HG03460 (cell line): ENCODE data around the gene FXYD4.
"Not testable (repeated sequence)": the region's sequence is repeated elsewhere in the genome, so short reads cannot be mapped to it uniquely, and the experiment has no call there.

Experiments used
- ATAC-seq: cut with Tn5 transposase; IDR thresholded peaks from one replicate; pipeline ENCODE4 v1.9.1; 2021; ENCODE audit not compliant: unreplicated experiment

Gene FXYD4, protein sequence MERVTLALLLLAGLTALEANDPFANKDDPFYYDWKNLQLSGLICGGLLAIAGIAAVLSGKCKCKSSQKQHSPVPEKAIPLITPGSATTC

DNA sequence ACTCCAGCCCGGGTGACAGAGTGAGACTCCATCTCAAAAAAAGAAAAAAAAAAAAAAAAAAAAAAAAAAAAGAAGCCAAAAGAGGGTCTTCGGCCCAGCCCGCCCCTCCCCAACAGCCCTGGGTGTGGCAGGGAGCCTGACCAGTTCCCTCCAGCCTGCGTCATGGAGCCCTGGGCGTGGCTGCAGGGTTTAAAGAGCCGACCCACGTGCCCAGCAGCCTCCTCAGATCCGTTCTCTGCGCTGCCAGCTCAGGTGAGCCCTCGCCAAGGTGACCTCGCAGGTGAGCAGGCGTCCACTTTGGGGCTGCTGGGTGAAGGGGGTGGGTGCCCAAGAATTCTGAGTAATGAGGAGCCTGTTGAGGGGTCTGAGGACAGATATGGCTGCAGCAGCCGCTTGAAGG, at the start of gene FXYD4:
Gene FXYD4, plus strand, starts transcription at position 219 of the 400 bp plus-strand sequence. CDS start 2,111 bp downstream, outside the sequence.
- ATAC-seq = no peak

DNA sequence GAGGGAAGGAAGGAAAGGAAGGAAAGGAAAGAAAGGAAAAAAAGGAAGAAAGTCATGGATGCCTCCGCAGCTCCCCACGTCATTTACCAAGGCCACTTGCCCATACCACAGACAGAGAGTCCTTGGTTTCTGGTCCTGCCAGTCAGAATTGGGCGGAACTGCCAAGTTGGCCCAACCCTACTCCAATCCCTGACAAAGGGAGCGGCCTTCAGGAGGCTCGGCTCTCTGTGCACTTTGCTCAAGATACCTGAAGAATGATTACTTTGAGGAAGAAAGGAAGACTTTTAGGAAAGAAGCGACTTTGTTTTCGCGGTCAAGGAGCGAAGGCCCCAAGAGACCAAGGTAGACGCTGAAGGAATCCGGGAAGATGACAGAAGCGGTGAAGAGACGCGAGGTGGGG, 49.1 kb upstream of the FXYD4 start:
- ATAC-seq = no peak

DNA sequence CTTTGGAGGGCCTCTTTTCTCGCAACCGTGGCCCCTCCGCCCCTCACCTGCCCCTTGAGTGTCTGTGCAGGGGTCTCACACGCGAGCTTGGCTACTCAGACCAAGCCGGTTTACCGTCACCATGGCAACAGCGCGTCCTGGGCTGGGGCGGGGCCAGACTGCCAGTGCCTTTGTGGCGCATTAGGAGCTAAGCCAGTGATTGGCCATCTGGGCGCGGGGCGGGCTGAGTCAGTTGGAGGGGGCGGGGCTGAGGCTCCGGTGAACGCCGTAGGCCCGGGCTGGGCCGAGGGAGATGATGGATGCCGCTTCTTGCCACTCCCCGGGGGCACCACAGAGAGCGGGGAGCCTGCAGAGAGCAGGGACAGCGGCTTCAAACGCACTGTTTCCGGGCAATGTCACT, 48.7 kb upstream of the FXYD4 start:
- ATAC-seq = no peak

DNA sequence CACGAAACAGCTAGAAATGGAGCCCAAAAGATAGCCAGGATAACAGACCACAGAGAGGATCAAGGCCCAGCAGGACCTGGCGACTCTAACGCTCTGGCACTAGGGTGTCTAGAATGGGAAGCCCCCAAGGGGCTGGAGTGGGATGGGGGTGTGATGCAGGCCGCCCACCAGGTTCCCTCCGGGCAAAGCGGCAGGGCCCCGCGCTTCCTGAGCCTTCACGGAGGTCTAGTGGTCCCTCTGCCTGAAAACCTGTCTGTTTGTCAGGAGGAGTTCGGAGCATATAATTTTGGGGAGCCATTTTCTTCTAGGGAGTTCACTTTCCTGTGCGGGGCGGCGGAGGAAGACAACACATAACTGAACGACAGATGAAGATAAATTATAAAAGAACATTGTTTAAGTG, 48.2 kb upstream of the FXYD4 start:
- no peak for ATAC-seq

DNA sequence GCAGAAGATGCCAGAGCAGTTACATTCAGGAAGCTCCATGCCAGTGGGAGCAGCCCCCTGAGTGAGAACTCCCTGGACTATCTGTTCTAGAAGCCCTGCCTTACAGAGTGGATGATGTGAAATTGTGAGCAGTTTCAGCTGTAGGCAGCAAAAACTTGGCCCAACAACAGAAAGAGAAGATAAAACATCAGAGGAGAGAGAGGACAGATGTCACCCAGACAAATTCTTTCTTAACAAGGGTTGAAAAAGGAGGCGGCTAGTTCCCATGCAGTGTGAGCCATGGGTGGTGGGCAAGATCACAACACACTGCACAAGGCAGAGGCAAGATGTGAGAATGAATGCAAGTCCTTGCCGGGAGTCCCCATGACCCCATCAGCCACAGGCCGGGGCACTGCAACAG, 46.6 kb upstream of the FXYD4 start:
- ATAC-seq = no peak

DNA sequence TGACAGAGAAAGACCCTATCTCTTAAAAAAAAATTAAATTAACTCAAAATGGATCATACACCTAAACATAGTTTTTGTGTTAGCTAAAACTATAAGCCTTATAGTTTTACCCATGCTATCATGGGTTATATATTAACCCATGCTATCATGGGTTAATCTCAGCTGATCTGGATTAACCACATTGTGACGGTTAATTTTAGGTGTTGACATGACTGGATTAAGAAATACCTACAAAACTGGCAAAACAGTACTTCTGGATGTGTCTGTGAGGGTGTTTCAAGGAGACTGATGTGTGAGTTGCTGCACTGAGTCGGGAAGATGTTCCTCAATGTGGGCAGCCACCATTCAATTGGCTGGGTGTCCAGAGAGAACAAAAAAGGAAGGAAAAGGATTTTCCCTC, 44.3 kb upstream of the FXYD4 start:
- no peak for ATAC-seq

DNA sequence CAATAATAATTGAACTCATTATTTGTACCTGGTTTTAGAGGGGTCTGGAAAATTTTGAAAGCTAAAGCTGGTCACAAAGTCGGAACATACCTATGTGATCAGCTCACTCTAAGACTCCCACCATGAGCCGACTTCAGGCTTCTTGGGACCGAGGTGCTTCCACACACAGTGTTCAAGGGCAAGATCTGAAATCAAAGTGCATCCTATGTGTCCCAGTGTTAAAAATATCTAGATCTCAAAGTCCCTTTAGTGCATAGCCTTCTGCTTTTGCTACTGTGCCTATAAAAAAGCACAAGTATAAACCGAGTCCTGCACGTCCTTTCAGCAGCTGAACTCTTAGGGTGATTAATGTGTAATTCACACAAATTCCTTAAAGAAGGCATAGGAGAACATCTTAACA, 43.5 kb upstream of the FXYD4 start:
- no peak for ATAC-seq

DNA sequence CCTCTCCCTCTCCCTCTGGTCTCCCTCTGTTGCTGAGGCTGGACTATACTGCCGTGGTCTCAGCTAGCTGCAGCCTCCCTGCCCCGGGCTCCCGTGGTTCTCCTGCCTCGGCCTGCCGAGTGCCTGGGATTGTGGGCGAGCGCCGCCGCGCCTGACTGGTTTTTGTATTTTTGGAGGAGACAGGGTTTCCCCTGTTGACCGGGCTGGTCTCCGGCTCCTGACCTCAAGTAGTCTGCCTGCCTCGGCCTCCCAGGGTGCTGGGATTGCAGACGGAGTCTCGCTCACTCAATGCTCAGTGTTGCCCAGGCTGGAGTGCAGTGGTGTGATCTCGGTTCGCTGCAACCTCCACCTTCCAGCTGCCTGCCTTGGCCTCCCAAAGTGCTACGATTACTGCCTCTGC, 42.6 kb upstream of the FXYD4 start:
- ATAC-seq = not testable (repeated sequence)

DNA sequence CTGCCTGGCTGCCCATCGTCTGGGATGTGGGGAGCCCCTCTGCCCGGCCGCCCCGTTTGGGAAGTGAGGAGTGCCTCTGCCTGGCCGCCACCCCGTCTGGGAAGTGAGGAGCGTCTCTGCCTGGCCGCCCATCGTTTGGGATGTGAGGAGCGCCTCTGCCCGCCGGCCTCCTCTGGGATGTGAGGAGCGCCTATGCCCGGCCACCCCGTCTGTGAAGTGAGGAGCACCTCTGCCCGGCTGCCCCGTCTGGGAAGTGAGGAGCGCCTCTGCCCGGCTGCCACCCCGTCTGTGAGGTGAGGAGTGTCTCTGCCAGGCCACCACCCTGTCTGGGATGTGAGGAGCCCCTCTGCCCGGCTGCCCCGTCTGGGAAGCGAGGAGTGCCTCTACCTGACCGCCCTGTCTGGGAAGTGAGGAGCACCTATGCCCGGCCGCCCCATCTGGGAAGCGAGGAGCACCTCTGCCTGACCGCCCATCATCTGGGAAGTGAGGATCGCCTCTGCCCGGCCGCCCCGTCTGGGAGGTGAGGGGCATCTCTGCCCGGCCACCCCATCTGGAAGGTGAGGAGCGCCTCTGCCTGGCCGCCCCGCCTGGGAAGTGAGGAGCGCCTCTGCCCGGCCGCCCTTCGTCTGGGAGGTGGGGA, 42.1 kb upstream of the FXYD4 start:
- ATAC-seq = not testable (repeated sequence)

DNA sequence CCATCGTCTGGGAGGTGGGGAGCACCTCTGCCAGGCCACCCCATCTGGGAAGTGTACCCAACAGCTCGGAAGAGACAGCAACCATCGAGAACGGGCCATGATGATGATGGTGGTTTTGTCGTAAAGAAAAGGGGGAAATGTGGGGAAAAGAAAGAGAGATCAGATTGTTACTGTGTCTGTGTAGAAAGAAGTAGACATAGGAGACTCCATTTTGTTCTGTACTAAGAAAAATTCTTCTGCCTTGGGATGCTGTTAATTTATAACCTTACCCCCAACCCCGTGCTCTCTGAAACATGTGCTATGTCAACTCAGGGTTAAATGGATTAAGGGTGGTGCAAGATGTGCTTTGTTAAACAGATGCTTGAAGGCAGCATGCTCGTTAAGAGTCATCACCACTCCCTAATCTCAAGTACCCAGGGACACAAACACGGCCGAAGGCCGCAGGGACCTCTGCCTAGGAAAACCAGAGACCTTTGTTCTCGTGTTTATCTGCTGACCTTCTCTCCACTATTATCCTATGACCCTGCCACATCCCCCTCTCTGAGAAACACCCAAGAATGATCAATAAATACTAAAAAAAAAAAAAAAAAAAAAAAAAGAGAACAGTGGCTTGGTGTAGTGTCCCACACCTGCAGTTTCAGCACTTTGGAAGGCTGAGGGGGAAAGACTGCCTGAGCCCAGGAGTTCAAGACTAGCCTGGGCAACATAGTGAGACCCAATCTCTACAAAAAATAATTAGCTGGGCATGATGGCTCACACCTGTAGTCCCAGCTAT, 41.2 kb upstream of the FXYD4 start:
- not testable (repeated sequence) for ATAC-seq

DNA sequence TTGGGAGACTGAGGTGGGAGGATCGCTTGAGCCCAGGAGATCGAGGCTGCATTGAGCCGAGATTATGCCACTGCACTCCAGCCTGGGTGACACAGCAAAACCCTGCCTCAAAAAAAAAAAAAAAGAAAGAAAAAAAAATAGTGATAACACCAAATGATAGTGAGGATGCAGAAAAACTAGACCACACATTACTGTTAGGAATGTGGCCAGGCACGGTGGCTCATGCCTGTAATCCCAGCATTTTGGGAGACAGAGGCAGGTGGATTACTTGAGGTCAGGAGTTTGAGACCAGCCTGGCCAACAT, 40.7 kb upstream of the FXYD4 start:
- not testable (repeated sequence) for ATAC-seq

DNA sequence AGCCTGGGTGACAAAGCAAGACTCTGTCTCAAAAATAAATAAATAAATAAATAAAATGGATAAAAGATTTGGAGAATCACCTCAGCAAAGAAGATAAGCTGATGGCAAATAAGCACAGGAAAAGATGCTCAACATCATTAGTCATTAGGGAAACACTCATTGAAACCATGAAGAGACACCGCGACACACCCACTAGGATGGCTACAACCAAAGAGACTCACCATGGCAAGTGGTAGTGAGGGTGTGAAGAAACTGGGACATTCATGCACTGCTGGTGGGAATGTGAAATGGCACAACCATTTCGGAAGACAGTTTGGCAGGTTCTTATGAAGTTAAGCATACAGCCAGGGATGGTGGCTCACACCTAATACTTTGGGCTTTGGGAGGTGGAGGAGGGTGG, 37.8 kb upstream of the FXYD4 start:
- ATAC-seq = no peak

DNA sequence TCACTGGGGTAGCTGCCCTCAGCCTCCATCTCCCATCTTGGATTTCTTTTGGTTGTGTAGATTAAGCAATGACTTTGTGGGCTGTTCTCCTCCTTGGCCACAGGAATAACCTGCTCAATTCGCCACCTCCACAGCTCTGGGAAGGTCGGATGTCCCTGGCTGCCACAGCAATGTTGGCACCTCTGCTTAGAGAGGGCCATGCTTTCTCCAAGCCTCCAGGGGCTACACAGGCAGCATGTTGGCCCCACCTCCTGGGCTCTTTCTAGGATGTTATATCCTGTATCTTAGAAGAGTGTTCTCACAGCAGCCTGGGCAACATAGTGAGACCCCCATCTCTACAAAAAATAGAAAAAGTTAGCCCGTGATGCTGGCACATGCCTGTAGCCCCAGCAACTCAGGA, 35.4 kb upstream of the FXYD4 start:
- no peak for ATAC-seq

DNA sequence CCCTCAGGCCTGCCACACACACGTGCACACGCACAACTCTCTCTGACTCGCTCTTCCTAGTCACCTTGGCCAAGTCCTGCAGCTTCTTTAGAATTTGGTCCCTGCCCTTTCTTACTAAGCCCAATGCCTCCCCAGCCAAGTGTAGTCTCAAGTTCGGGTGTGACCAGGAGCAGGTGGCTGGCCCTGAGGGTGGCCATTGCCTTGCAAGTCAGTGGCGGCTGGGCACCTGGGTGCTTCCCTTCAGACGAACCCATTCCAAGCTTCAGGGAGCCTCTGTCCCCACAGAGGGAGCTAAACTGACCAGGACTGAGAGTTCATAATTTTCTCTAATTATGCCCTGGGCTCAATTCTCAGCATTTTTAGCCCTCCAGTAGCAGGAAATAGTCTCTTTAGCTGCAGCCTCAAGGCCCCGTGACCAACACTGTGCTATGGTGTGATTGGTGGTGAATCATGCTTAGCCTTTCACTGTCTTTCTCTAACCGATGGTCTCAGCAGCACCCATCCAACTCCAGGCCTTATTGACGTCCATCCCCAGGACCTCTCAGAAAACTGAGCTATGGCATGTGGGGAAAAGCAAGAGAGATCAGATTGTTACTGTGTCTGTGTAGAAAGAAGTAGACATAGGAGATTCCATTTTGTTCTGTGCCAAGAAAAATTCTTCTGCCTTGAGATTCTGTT, 34.7 kb upstream of the FXYD4 start:
- no peak for ATAC-seq

DNA sequence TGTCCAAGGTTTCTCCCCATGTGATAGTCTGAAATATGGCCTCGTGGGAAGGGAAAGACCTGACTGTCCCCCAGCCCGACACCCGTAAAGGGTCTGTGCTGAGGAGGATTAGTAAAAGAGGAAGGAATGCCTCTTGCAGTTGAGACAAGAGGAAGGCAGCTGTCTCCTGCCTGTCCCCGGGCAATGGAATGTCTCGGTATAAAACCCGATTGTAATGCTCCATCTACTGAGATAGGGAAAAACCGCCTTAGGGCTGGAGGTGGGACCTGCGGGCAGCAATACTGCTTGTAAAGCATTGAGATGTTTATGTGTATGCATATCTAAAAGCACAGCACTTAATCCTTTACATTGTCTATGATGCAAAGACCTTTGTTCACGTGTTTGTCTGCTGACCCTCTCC, 33.9 kb upstream of the FXYD4 start:
- not testable (repeated sequence) for ATAC-seq

DNA sequence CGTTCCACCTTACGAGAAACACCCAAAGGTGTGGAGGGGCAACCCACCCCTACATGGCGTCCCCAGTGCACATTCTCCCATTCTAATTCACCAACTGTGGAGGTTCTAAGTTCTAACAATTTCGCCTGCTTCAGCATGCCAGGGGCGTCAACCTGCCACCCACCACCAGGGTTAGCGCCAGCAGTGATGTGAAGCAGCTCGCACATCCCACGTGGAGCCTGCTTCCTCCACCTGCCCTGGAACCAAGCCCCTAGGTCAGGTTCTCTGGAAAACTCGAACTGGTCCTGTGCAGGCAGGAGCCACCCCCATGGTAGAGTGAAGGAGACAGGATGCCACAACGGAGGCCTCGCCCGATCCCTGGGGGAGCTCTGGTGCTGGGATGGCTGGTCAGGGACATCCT, 33.3 kb upstream of the FXYD4 start:
- no peak for ATAC-seq

DNA sequence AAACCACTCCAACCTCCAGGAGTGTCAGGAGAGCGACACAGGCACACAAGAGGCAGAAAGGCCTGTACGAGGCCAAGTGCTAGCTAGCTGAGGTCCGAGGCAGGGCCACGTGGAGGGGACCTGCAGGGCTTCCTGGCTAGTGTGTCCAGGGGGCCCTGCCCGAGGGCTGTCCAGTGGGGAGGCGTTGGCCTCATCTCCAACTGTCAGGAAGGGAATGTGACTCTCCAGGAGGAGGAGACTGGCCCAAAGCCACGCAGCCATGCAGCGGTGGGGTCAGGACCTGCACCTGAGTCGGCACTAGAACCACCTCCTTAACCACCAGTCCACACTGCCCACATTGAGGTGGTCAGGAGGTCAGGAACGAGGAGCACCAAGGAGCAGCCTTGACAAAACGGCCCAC, 32.3 kb upstream of the FXYD4 start:
- ATAC-seq = no peak

DNA sequence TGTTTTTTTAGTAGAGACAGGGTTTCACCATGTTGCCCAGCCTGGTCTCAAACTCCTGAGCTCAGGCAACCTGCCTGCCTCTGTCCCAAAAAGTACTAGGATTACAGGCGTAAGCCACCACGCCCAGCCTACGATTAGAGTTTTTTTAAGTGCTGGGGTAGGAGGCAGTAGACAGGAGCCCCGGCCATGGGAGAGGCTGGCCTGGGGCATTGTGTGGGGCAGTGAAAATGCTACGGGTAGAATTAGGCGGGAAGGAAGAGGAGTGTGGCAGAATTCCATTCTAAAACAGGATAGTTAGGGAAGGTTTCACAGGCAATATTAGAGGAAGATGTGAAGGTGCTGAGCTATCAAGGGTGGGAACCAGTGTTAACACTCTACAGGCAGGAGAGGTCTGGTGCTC, 31.3 kb upstream of the FXYD4 start:
- no peak for ATAC-seq

DNA sequence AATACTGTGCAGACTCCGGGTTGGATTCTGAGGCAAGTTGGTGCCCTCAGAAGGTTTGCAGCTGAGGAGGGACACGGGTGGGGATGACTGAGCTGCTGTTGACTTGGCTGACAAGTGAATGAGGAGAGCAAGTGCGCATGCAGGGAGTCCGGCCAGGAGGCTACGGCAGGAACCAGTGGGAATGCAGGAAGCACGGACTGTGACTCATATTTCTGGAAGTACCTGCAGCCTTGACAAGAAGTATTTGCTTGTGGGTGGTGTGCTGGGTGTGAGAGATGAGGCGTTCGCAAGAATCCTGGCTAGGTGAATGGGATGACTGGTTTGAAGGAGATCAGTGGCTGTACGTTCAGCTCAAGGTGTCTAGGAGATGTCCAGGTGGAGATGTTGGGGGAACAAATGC, 30.8 kb upstream of the FXYD4 start:
- ATAC-seq = no peak

DNA sequence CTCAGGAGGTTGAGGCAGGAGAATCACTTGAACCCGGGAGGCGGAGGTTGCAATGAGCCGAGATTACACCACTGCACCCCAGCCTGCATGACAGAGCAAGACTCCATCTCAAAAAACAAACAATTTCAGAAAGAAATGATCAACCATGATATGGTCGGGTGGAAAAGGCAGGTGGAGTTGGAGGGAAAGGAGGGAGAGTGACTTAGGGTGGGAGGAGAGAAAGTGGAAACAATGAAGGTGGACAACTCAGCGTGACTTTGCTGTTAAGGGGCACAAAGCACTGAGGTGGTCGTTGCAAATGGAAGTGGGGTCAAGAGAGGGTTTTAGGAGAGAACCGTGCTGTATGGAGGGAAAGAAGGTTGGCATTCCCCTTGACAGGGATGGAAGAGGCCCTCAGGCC, 30.0 kb upstream of the FXYD4 start:
- ATAC-seq = no peak

DNA sequence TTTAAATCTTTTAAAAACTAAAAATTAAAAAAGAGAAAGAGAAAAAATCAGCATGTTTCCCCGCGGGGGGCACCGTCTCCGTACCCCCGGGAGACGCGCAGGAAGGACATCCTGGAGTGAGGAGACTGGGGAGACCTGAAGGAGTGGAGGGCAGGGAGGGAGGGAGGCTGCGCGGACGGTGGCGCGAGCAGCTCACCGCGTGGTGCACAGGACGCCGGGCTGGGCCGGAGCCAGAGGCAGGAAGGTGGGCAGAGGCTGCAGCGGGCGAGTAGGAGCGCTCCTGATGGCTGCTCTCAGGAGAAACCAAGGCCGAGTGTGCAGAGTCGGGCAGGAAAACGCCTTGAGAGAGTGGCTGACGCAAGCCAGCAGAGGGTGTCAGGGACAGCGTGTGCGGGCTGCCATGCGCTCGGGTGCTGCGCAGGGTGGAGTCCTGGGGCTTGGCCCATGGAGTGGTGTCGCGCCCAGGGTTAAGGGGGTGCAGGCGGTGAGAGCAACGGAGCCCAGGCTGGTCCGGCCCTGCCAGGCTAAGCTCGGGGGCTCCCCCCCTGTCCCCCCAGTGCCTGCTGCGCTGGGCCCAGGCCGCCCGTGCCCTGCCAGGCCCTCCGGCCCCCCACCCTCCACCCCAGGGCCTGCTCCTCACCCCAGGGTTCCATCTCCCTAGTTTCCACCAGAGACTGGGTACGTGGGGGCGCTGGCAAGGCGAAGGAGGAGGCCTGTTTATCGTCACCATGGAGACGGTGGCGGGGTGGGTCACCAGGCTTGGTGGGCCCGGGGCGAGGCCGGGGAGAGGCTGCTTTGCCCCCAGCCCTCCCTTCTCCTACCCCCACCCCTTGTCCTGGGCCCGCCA, 28.9 kb upstream of the FXYD4 start:
- no peak for ATAC-seq
